HCT116 (cell line): ENCODE data around the gene ALDH2. TPM values are rescaled to one million over a fixed set of nuclear protein-coding genes. Genes with fewer than 3 reads are reported as not detected.

Experiments used
- ATAC-seq: fragments of 200-7000 bp; cut with Tn5 transposase; 2 replicates; pipeline ENCODE4 v1.9.1; 2020; ENCODE audit warnings: mild to moderate bottlenecking, moderate library complexity
- BruUV-seq: library from RNA; stranded (reverse); fragments of 400-500 nt; replicated peaks from 2 replicates; lab custom pipeline; 2021; lab: Mats Ljungman, UMichigan
- CTCF ChIA-PET: fragments of 300-600 bp; sonication (Branson Sonifier 250); formaldehyde crosslinking; loops from one replicate; lab custom pipeline; 2021; ENCODE audit warnings: antibody characterized with exemption; lab: Charles Lee
- POLR2A ChIA-PET: fragments of 300-600, 350-600 bp; sonication (Branson Sonifier 250); formaldehyde crosslinking; loops from one replicate; lab custom pipeline; 2021; ENCODE audit warnings: antibody characterized with exemption; lab: Charles Lee
- RAD21 ChIA-PET, 2 experiments: fragments of 300-600 bp; sonication (Branson Sonifier 250); formaldehyde crosslinking; loops; one replicate each; lab custom pipeline; 2023; ENCODE audit warnings: low total read pairs in 2 of 2; ENCODE audit not compliant: uncharacterized antibody in 2 of 2, unreplicated experiment in 2 of 2, low non-redundant PET in 1 of 2; lab: Charles Lee
- DNase-seq: peaks from one replicate; pipeline ENCODE4 v3.0.0-alpha.2; 2010; ENCODE audit warnings: low read depth, low spot score
- H2AFZ ChIP-seq: fragments of 200-600 bp; shearing (Covaris generic), sonication (generic); 2 replicates; pipeline ENCODE4 v1.6.1; 2017; ENCODE audit warnings: low read depth, mixed run types, mixed read lengths, antibody characterized with exemption, low read length; ENCODE audit not compliant: poor library complexity, severe bottlenecking
- H3K27ac ChIP-seq: 2 replicates; pipeline ENCODE4 v1.5.1; 2012; ENCODE audit warnings: low read depth, low read length
- H3K27me3 ChIP-seq: fragments of 200-600 bp; sonication (generic); 2 replicates; pipeline ENCODE4 v1.6.1; 2016; ENCODE audit warnings: mixed run types, low read length, mixed read lengths; ENCODE audit not compliant: insufficient read depth
- H3K36me3 ChIP-seq, 2 experiments: fragments of 200-500 bp in 1 of 2; fragments of 200-600 bp in 1 of 2; sonication (Bioruptor generic) in 1 of 2; sonication (generic) in 1 of 2; 2 replicates each; pipeline versions ENCODE4 v1.5.1 to v1.6.1; 2014 to 2016; ENCODE audit warnings: low read length in 2 of 2, inconsistent platforms in 1 of 2, mixed read lengths in 1 of 2, mixed run types in 1 of 2; ENCODE audit not compliant: insufficient read depth in 2 of 2, control insufficient read depth in 1 of 2
- H3K4me1 ChIP-seq, 2 experiments: fragments of 200-600 bp in 1 of 2; sonication (generic) in 1 of 2; 2 replicates each; pipeline versions ENCODE4 v1.5.1 to v1.6.1; 2012 to 2017; ENCODE audit warnings: low read length in 2 of 2, inconsistent platforms in 1 of 2, mild to moderate bottlenecking in 1 of 2, mixed read lengths in 1 of 2, mixed run types in 1 of 2, moderate library complexity in 1 of 2; ENCODE audit not compliant: insufficient read depth in 2 of 2, control insufficient read depth in 1 of 2
- H3K4me2 ChIP-seq: fragments of 200-600 bp; sonication (generic); 2 replicates; pipeline ENCODE4 v1.6.1; 2017; ENCODE audit warnings: mixed run types, low read length, mixed read lengths
- H3K4me3 ChIP-seq, 2 experiments: fragments of 200-600 bp in 1 of 2; sonication (generic) in 1 of 2; replicated peaks in 1 of 2; 2 replicates each; pipeline ENCODE4 v1.5.1; 2011 to 2016; ENCODE audit warnings: low read length in 2 of 2, control low read depth in 1 of 2, low read depth in 1 of 2, mild to moderate bottlenecking in 1 of 2, mixed read lengths in 1 of 2, mixed run types in 1 of 2
- H3K79me2 ChIP-seq: fragments of 200-600 bp; sonication (generic); 2 replicates; pipeline ENCODE4 v1.6.1; 2017; ENCODE audit warnings: mild to moderate bottlenecking, mixed run types, low read length, moderate library complexity, mixed read lengths; ENCODE audit not compliant: insufficient read depth
- H3K9ac ChIP-seq: fragments of 200-600 bp; sonication (generic); 2 replicates; pipeline ENCODE4 v1.6.1; 2016; ENCODE audit warnings: low read length, mixed read lengths
- H3K9me2 ChIP-seq: fragments of 200-600 bp; sonication (generic), shearing (Covaris generic); 2 replicates; pipeline ENCODE4 v1.6.1; 2017; ENCODE audit warnings: mixed run types, mild to moderate bottlenecking, moderate library complexity; ENCODE audit not compliant: insufficient read depth
- H3K9me3 ChIP-seq, 2 experiments: fragments of 200-500 bp in 1 of 2; fragments of 200-600 bp in 1 of 2; sonication (Bioruptor generic) in 1 of 2; sonication (generic) in 1 of 2; 2 replicates each; pipeline ENCODE4 v1.6.1; 2014 to 2017; ENCODE audit warnings: low read length in 2 of 2, mixed read lengths in 2 of 2, inconsistent platforms in 1 of 2, low read depth in 1 of 2, mild to moderate bottlenecking in 1 of 2, mixed run types in 1 of 2, moderate library complexity in 1 of 2; ENCODE audit not compliant: control insufficient read depth in 1 of 2, insufficient read depth in 1 of 2
- H4K20me1 ChIP-seq: fragments of 200-600 bp; sonication (generic), shearing (Covaris generic); 2 replicates; pipeline ENCODE4 v1.6.1; 2017; ENCODE audit warnings: mixed run types, mild to moderate bottlenecking, moderate library complexity; ENCODE audit not compliant: insufficient read depth
- JUND ChIP-seq: IDR thresholded peaks from 2 replicates; pipeline ENCODE4 v1.6.1; 2012
- POLR2A ChIP-seq: IDR thresholded peaks from 2 replicates; pipeline ENCODE4 v1.7.0; 2011; ENCODE audit warnings: borderline replicate concordance; ENCODE audit not compliant: insufficient read depth, insufficient read length; ENCODE audit errors: extremely low read depth
- RAD21 ChIP-seq: IDR thresholded peaks from 2 replicates; pipeline ENCODE4 v1.6.1; 2012; ENCODE audit warnings: low read depth, mild to moderate bottlenecking
- SIN3A ChIP-seq: IDR thresholded peaks from 2 replicates; pipeline ENCODE4 v1.6.1; 2012; ENCODE audit warnings: low read depth
- intact Hi-C: fragments of 100-400 bp; cut with micrococcal nuclease; formaldehyde crosslinking; loops from 2 replicates; pipeline ENCODE4 v1.10.0; 2022
- total RNA-seq: library from RNA; stranded (reverse); gene quantifications from one replicate; pipeline ENCODE4 v1.2.1, GENCODE V29; 2021; ENCODE audit not compliant: unreplicated experiment
- TF ChIP-seq, protein P1 (sequence below), 3 experiments: fragments of 200-600 bp in 1 of 3; sonication (generic) in 1 of 3; IDR thresholded peaks in 2 of 3; conservative IDR thresholded peaks in 1 of 3; 2 replicates each; pipeline ENCODE4 v1.5.1; 2012 to 2017; ENCODE audit warnings: low read depth in 2 of 3, low read length in 2 of 3, antibody characterized with exemption in 1 of 3, borderline replicate concordance in 1 of 3, control low read depth in 1 of 3, mild to moderate bottlenecking in 1 of 3, mixed read lengths in 1 of 3, mixed run types in 1 of 3, moderate library complexity in 1 of 3; ENCODE audit not compliant: insufficient read depth in 1 of 3

The ALDH2 gene
- total RNA-seq, 1 experiment from 2014 or later, result 32.9 TPM

DNA sequence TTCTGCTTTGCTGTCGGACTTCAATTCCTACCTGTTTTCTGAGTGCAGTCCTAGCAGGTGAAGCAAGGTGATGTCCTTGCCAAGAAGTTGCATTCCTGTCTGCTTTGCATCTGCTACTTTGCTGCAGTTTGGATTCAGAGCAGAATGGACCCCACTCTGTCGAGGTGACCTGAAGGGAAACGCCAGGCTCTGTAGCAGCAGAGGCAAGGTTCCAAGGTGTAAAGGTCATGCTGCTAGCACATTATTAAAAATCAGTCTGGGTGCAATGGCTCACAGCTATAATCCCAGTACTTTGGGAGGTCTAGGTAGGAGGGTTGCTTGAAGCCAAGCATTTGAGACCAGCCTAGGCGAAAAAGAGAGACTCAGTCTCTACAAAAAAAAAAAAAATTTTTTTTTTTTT, 17.3 kb upstream of the ALDH2 start:
- H4K20me1 ChIP-seq, result no peaks in the 10 kb centered on the region
- CTCF ChIA-PET, result no interaction called here
- H3K4me1 ChIP-seq, result no peaks in the 10 kb centered on the region
- no peak overlapping the region for H2AFZ ChIP-seq
- H3K27me3 ChIP-seq, result no peaks in the 10 kb centered on the region
- no peaks in the 10 kb centered on the region for H3K9me3 ChIP-seq
- TF ChIP-seq, protein P1, sequence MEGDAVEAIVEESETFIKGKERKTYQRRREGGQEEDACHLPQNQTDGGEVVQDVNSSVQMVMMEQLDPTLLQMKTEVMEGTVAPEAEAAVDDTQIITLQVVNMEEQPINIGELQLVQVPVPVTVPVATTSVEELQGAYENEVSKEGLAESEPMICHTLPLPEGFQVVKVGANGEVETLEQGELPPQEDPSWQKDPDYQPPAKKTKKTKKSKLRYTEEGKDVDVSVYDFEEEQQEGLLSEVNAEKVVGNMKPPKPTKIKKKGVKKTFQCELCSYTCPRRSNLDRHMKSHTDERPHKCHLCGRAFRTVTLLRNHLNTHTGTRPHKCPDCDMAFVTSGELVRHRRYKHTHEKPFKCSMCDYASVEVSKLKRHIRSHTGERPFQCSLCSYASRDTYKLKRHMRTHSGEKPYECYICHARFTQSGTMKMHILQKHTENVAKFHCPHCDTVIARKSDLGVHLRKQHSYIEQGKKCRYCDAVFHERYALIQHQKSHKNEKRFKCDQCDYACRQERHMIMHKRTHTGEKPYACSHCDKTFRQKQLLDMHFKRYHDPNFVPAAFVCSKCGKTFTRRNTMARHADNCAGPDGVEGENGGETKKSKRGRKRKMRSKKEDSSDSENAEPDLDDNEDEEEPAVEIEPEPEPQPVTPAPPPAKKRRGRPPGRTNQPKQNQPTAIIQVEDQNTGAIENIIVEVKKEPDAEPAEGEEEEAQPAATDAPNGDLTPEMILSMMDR (IDR thresholded peaks at IDR 0.05 in 2 of 3, conservative IDR thresholded peaks at IDR 0.05 in 1 of 3; ENCODE audit: borderline replicate concordance in 1 of 3, insufficient read depth in 1 of 3, low read depth in 2 of 3, low read length in 2 of 3), result no peak
- no peak for TF ChIP-seq POLR2A
- TF ChIP-seq SIN3A, result no peak
- RAD21 ChIA-PET, result no interaction called here
- ATAC-seq (no peak), DNase-seq (no peak)
- no TSS peak for BruUV-seq
- H3K4me2 ChIP-seq, result no peak overlapping the region
- POLR2A ChIA-PET, result no interaction called here
- no peak overlapping the region for H3K27ac ChIP-seq
- no peaks in the 10 kb centered on the region for H3K79me2 ChIP-seq
- H3K9ac ChIP-seq, result no peak overlapping the region
- no peaks in the 10 kb centered on the region for H3K9me2 ChIP-seq
- intact Hi-C loops, result no loop called here
- H3K36me3 ChIP-seq, result peaks cover 6% of the 10 kb centered on the region in 2 experiments; a peak in 1 of 4 replicates
- no peak overlapping the region for H3K4me3 ChIP-seq

DNA sequence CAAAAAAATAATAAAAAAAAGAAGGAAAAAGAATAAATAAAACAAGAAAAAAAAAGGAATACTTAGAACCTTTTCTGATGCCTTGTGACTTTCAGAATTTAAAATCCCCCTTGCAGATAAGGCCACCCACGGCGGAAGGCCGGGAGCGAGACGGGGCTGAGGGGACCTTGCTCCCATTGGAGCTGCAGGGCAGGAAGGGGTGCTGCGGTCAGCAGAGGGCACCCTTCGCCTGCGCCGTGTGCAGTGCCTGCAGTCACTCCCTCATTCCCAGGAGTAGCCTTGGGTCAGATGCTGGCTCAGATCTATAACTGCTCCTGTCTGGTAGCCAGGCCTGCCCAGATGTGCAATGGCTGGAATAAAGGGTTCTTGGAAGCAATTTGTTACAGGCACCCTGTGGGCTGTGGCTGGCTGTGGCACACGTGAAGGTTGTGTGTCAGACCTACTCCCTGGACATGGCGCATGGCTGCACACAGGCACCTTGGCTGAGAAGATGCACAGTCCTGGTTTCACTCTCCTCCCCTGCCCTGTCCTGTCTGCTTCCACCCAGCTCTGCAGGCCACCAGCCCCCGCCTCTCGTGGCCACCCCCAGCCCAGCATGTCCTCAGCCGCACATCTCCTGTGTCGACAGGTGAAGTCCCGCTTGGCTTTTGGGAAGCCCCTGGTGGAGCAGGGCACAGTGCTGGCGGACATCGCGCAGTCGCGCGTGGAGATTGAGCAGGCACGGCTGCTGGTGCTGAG, 13.4 kb upstream of the ALDH2 start:
- H3K4me2 ChIP-seq, result no peak overlapping the region
- ChIA-PET CTCF (interaction anchor here (0.8 to 3.7 kb wide), 4 partner anchors 11 to 61 kb away, joined by 3 to 42 read pairs (median 4); no protein-coding TSS in a partner anchor), POLR2A (no interaction called here), RAD21 (interaction anchor here (0.8 to 1.0 kb wide), 4 partner anchors 59 to 63 kb away, joined by 3 to 5 read pairs (median 5); no protein-coding TSS in a partner anchor)
- H3K27me3 ChIP-seq, result no peaks in the 10 kb centered on the region
- H3K27ac ChIP-seq, result no peak overlapping the region
- H3K9me3 ChIP-seq, result no peaks in the 10 kb centered on the region
- H3K9me2 ChIP-seq, result no peaks in the 10 kb centered on the region
- no peak overlapping the region for H2AFZ ChIP-seq
- intact Hi-C loops, result loop anchor here (1.0 kb wide), 1 partner anchor 60 kb away; no protein-coding TSS in a partner anchor
- H3K4me1 ChIP-seq, result no peaks in the 10 kb centered on the region
- BruUV-seq, result no TSS peak
- H4K20me1 ChIP-seq, result no peaks in the 10 kb centered on the region
- peaks cover 0 to 4% of the 10 kb centered on the region in 2 experiments; a peak in 1 of 4 replicates for H3K36me3 ChIP-seq
- DNase-seq (peak; percentile 2), ATAC-seq (peak; percentile 97)
- H3K9ac ChIP-seq, result no peak overlapping the region
- H3K79me2 ChIP-seq, result no peaks in the 10 kb centered on the region
- TF ChIP-seq, protein P1 (IDR thresholded peaks at IDR 0.05 in 2 of 3, conservative IDR thresholded peaks at IDR 0.05 in 1 of 3; ENCODE audit: borderline replicate concordance in 1 of 3, insufficient read depth in 1 of 3, low read depth in 2 of 3, low read length in 2 of 3), result peak; percentile 55 to 72 (median 61); a peak in 5 of 6 replicates
- TF ChIP-seq POLR2A (no peak), RAD21 (peak; percentile 78), JUND (no peak)
- H3K4me3 ChIP-seq, result no peak overlapping the region
